GM19099 (cell line): ENCODE measurements around the gene EFNA5.

Experiments used
- POLR2A ChIP-seq: IDR thresholded peaks from 3 replicates; pipeline ENCODE4 v1.6.1; 2011; ENCODE audit warnings: low read depth; ENCODE audit not compliant: insufficient read length; ENCODE audit errors: extremely low read depth

Gene EFNA5

DNA sequence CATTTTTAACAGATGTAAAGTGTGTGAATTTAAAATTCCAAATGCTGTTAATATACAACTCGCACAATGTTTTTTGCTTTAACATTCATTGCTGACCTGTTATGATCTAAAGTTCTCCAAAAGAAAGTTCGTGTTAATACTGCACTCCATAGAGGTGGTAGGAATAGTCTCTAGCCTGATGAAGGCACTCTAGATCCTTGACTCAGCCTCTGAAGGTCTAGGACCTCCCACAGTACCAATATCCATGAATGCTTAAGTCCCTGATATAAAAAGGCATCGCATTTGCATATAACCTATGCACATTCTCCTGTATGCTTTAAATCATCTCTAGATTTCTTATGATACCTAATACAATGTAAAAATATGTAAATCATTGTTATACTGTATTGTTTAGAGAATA is 213.6 kb downstream of the EFNA5 start:
- no peak for TF ChIP-seq POLR2A

DNA sequence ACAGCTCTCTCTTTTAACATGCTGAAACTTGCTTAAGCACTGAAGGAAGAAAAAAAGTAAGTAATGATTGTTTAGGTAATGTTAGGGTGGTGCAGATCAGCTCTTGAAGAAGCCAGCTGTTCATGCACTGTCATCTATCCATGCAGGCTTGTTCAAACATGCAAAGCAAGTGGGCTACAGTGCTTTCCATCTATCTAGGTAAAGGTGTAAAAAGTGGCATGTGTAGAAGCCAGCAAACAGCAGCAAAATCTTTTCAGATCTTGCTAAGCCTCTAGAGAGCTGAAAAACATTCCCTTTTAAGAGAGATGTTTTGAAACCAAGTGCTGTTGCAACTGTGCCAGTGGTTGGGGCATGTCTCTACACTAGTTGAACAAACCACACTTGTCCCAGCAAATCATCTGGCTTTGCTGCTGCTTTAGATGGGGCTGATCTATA is 214.4 kb downstream of the EFNA5 start:
- TF ChIP-seq POLR2A: no peak

GRCh38 chr5:107455111-107455544 is 215.6 kb downstream of the EFNA5 start:
- no peak for TF ChIP-seq POLR2A

DNA sequence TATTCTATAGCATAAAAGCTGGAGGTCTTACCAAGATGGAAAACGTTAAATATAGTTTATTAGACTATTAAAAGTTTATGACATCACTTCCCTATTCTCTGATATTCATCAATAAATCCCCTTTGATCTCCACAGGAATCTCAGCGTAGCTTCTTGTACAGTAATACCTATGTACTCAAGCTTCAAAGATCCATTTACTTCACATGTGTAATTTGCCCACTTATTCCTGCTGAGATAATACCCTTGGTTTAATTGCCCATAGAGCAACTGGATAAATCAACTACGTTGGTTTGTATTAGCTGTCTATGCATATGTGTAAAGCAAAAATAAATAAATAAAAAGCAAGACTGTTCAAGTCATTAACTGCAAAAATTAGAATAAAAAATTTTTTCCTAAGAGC is 219.7 kb downstream of the EFNA5 start:
- TF ChIP-seq POLR2A: no peak

GRCh38 chr5:107450531-107450930 is 220.2 kb downstream of the EFNA5 start:
- no peak for TF ChIP-seq POLR2A

GRCh38 chr5:107449369-107449768 is 221.4 kb downstream of the EFNA5 start:
- TF ChIP-seq POLR2A: no peak

DNA sequence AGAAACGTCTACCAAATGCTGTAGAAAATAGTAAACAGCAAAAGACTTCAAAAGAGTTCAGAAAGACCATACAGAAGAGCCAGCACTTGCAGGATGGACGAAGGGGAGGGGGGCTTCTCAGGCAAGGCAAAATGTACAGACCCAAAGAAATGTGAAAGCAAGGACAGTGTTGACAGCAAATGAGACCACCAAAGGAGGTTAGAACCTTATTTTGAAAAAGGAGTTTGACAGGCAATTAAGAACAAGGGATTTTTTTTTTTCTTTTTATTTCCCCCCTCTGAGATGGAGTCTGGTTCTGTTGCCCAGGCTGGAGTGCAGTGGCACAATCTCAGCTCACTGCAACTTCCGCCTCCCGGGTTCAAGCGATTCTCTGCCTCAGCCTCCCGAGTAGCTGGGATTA is 223.2 kb downstream of the EFNA5 start:
- TF ChIP-seq POLR2A: no peak

DNA sequence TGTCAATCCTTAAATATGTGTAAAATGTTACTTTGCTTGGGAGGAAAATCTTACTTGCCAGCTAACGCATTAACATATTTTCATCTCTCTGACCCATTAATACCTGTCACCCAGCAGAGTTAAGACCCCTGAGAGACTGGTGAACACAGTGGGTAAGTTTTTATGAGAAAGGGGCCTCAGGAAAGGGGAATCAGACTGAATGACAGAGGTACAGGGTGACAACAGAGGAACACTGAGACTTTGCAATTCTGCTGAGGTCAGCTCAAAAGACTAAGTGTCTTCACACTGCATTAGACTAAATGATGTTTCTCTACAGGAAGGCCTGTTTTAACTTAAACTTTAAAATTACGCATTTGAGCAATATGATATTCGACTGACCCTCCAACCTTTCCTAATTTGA is 223.8 kb downstream of the EFNA5 start:
- no peak for TF ChIP-seq POLR2A

- no peak for TF ChIP-seq POLR2A
Observed at GRCh38 chr5:107444300-107444699, 226.4 kb downstream of the EFNA5 start.

DNA sequence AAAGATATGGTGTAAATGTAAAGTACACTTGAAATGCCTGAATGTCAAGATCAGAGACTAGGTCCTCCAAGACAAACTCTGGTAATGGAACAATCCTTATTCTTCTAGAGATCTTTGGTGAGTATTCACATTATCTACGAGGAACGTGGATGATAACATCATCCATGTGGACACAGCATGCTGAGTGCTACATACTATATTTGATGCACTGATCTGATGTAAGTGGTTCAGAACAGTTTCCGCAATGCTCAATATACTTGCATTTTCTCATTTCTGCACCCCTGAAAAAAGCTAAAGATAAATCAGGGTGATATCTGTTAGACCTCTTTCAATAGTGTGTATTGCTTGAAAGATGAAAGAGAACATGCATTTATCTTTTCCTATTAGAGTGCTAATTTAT is 226.8 kb downstream of the EFNA5 start:
- TF ChIP-seq POLR2A: no peak

DNA sequence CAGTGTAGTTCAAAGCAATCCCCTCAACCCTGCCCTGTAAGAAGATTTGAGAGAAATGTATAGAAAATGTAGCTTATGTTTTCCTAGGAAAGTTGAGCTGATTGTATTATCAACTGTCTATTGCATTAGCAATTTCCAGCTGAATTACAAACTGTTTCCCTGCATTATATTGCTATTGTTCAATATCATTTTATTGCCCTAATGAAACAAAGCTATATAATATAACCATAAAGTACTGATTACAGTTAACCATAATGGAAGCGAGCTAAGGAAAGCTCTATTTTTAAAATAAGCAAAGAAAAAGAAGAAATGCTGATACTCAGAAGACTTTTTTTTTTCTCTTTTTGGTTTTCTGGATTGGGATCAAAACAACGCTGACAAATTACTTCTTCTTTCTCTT is 228.3 kb downstream of the EFNA5 start:
- no peak for TF ChIP-seq POLR2A

DNA sequence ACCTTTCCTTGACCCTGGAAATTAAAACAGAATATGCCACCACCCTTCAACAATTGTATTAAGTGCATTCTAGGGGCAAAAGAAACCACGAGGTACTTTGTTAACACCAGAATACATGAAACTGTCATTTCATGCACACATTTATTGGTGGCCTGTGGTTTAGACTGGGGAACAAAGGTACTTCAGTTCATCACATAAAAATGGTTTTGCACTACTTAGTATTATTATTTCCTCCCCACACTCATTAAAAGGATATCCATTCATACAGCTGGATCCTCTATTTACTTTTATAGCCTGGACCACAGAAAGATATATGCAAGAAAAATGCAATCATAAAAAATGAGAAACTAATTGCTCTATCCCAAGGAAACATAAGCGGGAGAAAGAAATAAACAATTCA is 230.9 kb downstream of the EFNA5 start:
- no peak for TF ChIP-seq POLR2A

GRCh38 chr5:107437986-107438510 is 232.7 kb downstream of the EFNA5 start:
- no peak for TF ChIP-seq POLR2A

- no peak for TF ChIP-seq POLR2A
Observed at GRCh38 chr5:107437154-107437553, 233.6 kb downstream of the EFNA5 start.

DNA sequence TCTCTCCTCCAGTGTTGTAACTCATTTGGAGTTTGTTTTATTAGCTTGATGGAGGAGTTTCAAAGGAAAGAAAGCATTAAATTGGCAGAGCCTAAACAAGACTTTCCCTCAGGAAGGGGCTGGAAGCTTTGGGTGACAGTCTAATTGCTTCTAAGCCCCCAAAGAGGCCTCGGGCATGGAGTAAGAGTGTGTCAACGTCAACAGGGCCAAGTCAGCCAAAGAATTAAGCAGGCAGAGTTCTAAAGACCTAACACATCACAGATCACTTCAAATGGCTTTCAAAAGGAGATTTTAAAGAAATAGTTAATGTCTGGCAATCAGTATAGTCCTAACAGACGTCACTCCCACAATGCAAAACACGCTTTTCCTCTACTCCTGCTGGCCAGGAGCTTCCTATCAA is 234.5 kb downstream of the EFNA5 start:
- no peak for TF ChIP-seq POLR2A

DNA sequence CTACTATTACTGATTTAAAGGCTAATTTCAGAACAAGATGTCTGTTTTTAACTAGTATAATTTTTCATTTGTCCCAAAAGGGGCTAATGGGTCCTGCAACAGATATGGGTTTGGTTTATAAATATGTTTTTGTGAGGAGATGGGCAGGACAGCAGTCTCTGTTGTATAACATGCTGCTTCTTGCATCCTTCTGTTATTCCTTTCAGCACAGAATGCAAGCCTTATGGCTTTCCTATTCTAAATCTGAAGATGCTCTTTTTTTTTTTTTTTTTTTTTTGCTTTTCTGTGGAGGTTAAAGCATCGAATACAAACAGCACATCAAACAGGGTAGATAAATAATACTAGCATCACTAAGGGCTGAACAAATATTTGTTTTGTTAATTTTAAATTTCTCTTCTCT is 235.7 kb downstream of the EFNA5 start:
- TF ChIP-seq POLR2A: no peak

GRCh38 chr5:107431998-107432397 is 238.7 kb downstream of the EFNA5 start:
- TF ChIP-seq POLR2A: no peak
